ENCODE data around the gene SELENOH. TPM values are rescaled to one million over a fixed set of nuclear protein-coding genes. Genes with fewer than 3 reads are reported as not detected.

Gene SELENOH
- total and polyA plus RNA-seq, 9 of the 15 experiments (the other 6 are each of a cell fraction or from before 2014, with no cell fraction given) = 16.6 to 299 (median 118) TPM

- no peak for TF ChIP-seq ZNF217 (CRISPR knock-in tag; IDR thresholded peaks at IDR 0.05)
- TF ChIP-seq HCFC1 (IDR thresholded peaks at IDR 0.05; ENCODE audit: low read depth, low read length) = peak; percentile 49
- no peak for TF ChIP-seq EWSR1 (IDR thresholded peaks at IDR 0.05; ENCODE audit: borderline replicate concordance, low read depth, partially characterized antibody)
- TF ChIP-seq HDAC3 (IDR thresholded peaks at IDR 0.05; ENCODE audit: borderline replicate concordance, partially characterized antibody) = no peak
- TF ChIP-seq NFXL1 (CRISPR knock-in tag; IDR thresholded peaks at IDR 0.05) = no peak
- TF ChIP-seq HES1 (IDR thresholded peaks at IDR 0.05; ENCODE audit: low read depth) = peak; percentile 51; the same call in 1 of the 2 replicates
- TF ChIP-seq SAP30 (IDR thresholded peaks at IDR 0.05; ENCODE audit: borderline replicate concordance, insufficient read depth, low read depth, low read length, poor library complexity, severe bottlenecking) = no peak
- no peak for TF ChIP-seq XRCC3 (IDR thresholded peaks at IDR 0.05)
- TF ChIP-seq MAFG (tag; conservative IDR thresholded peaks at IDR 0.05) = 0 out of 2 replicates have a peak, but pooled peaks have one; percentile 34
- no peak for TF ChIP-seq E2F5 (CRISPR knock-in tag; IDR thresholded peaks at IDR 0.05)
- TF ChIP-seq ZEB2 (IDR thresholded peaks at IDR 0.05) = 0 out of 2 replicates have a peak, but pooled peaks have one; percentile 51
- TF ChIP-seq XRCC4 (IDR thresholded peaks at IDR 0.05; ENCODE audit: extremely low read depth, insufficient read depth, insufficient read length) = no peak
- TF ChIP-seq SLC30A9 (CRISPR knock-in tag; IDR thresholded peaks at IDR 0.05) = no peak
- no peak for TF ChIP-seq MIER1 (IDR thresholded peaks at IDR 0.05; ENCODE audit: low read depth)
- TF ChIP-seq ZNF253 (CRISPR knock-in tag; conservative IDR thresholded peaks at IDR 0.05) = no peak
- no peak for TF ChIP-seq ZNF586 (CRISPR knock-in tag; conservative IDR thresholded peaks at IDR 0.05)
- TF ChIP-seq ZNF384 (IDR thresholded peaks at IDR 0.05; ENCODE audit: low read depth, low read length) = peak; percentile 99
- TF ChIP-seq EP300 (IDR thresholded peaks at IDR 0.05; ENCODE audit: low read length) = peak; percentile 67
Observed at GRCh38 chr11:57761301-57762234, 20.3 kb downstream of the SELENOH start, which contains the start of gene CTNND1 (continued).

Data from K562 (cell line).